Left renal cortex interstitium (tissue), 4 donors: ENCODE results near the gene SLC25A31. TPM values are rescaled to one million over a fixed set of nuclear protein-coding genes. Genes with fewer than 3 reads are reported as not detected.

Experiments used
- DNase-seq, 4 donors: peaks; one replicate each; pipeline ENCODE4 v3.0.0-alpha.2; 2013; ENCODE audit warnings: low read depth in 4 of 4, low spot score in 2 of 4, missing footprints in 1 of 4
- polyA plus RNA-seq, 4 donors: library from polyadenylated mRNA; unstranded; fragments of 120-200 nt; gene quantifications; one replicate each; pipeline ENCODE4 v1.2.1, GENCODE V29; 2013; ENCODE audit not compliant: insufficient read length in 4 of 4

The SLC25A31 gene
- under 1 TPM in 2 of 4 donors, not detected in 2; 0.07 to 0.08 TPM for polyA plus RNA-seq

DNA sequence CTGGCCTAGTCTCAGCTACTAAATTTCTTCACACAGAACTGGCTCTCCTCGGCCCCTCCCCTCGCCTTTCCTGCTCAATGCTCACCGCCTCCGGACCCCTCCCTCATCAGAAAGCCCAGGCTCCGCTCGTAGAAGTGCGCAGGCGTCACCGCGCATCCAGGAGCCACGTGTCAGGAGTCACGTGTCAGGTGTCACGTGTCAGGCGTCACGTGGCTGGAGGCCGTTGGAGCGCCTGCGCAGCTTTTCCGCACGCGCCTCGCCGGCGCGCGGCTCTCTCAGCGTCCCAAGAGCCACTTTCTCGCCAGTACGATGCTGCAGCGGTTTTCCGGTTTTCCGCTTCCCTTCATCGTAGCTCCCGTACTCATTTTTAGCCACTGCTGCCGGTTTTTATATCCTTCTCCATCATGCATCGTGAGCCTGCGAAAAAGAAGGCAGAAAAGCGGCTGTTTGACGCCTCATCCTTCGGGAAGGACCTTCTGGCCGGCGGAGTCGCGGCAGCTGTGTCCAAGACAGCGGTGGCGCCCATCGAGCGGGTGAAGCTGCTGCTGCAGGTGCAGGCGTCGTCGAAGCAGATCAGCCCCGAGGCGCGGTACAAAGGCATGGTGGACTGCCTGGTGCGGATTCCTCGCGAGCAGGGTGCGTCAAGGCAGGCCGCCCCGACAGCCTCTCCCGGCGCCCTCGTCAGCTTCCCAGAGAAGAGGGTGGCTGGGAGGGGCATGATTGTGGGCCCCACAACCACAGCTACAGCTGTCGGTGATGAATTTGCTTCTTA is at the start of gene SLC25A31:
Gene SLC25A31, plus strand, starts transcription at position 259 of the 772 bp plus-strand sequence. Its CDS starts 146 bp downstream, at position 405.
- no peak for DNase-seq

DNA sequence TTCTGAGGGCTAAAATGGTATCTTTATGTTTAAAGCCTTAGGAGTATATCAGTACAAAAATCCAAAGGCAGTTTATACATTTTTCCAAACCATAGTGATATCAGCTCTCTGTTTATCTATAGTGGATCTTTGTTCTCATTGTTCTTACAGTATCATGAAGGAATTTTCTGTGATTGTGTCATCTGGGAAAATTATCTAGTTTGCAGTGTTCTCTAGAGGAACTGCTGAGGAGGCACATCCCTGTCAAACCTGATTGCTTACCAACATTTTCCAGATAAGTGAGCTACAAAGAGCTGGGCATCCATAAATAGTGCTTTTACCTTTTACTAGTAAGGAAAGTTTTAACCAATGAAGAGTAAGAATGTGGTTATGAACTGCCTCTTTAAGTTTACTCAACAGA is 44.9 kb upstream of the SLC25A31 start:
- DNase-seq, result no peak

DNA sequence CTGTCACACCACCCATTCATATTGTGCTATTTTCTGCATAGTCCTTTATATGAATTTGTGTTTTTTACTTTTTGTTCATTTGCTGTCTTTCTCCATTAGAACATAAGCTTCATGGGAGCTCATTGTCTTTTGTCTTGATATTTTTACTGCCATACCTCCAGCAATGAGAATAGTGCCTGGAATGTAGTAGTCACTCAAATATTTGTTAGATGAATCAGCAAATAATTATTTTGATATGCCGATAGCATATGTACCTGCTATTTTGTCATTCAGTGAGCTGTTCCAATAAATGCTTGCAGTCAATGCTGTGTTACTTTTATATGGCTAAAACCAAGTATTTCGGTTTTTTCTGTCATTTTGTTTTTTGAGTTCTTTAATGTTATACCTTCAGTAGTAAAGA is 43.5 kb upstream of the SLC25A31 start:
- no peak for DNase-seq

DNA sequence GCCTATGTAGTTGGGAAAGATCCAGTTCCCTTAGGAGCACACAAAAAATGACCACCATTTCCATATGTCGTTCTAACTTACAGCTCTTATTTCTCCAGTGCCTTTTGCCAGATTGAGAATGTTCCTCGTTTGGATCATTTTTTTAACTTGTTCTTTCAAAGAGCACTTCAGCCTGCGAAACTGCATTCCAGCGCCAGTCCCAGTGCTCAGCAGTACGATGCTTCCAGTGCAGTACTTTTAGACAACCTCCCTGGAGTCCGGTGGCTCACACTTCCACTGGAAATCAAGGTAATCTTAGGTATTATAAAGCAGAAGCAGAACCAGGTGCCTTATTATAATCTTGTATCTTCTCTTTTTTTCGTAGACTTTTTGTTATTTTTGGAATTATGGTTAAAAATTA is 42.6 kb upstream of the SLC25A31 start:
- DNase-seq, result no peak

DNA sequence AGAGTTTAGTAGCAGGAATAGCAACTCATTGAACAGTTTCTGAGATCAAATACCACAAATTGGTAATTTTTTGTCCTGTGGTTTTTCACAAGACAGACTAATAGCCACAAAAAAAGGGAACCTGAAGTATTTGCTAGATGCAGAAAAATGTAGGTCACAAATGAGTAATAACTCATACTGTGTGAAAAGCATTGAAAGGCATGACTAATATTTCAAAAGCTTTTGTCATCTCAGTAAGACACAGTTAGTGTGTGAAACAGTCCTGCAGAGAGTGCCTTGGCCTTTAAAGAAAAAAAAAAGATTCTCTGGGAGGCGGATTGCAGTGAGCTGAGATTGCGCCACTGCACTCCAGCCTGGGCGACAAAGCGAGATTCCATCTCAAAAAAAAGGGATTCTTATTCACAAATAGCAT is 31.4 kb upstream of the SLC25A31 start:
- no peak for DNase-seq

DNA sequence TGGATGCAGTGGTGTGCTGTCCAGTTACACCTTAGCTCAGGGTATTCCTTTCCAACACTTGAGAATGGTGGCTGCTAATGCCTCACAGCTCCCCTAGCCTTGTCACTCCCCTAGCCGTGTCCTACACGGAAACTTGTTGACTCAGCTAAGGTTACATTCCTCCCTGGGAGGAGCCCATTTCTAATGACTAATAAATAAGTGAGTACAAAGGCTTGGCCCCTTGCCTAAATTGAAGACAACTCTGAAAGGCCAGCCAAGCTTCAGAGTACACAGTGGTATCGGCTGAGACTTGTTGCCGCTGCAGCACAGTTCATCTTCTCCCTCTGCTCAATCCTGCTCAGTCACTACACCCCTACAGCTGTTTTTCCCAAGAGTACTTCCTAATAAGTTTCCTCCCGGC is 21.2 kb upstream of the SLC25A31 start:
- peak in 1 of 4 donors; percentile 17 for DNase-seq

DNA sequence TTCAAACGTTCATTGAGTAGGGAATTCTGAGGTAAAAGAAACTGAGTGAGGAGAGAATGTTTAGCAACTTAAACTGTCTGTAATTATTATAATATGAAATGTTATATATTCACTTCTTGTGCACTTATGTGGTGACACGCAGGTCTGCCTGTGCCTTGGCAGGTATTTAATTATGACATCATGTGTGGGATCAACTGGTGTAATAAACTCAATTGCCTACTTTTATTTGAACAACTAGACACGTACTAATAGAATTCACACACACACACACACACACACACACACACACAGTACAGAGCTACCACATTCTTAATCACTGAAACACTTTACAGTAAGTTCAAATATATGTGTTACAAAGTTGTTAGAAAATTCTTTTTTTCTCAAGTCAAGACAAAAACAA is 20.7 kb upstream of the SLC25A31 start:
- no peak for DNase-seq

DNA sequence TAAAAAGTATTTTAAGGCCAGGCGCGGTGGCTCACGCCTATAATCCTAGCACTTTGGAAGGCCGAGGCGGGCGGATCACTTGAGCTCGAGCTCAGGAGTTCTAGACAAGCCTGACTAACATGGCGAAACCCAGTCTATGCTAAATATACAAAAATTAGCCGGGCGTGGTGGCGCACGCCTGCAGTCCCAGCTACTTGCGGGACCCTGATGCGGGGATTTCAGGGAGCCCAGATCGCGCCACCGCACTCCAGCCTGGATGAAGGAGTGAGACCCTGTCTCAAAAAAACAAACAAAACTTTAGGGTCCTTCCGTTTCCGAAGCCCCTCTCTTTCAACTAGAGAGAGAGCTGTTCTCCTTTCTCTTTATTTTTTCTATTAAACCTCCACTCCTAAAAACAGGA is 1.2 kb downstream of the SLC25A31 start:
- no peak for DNase-seq

DNA sequence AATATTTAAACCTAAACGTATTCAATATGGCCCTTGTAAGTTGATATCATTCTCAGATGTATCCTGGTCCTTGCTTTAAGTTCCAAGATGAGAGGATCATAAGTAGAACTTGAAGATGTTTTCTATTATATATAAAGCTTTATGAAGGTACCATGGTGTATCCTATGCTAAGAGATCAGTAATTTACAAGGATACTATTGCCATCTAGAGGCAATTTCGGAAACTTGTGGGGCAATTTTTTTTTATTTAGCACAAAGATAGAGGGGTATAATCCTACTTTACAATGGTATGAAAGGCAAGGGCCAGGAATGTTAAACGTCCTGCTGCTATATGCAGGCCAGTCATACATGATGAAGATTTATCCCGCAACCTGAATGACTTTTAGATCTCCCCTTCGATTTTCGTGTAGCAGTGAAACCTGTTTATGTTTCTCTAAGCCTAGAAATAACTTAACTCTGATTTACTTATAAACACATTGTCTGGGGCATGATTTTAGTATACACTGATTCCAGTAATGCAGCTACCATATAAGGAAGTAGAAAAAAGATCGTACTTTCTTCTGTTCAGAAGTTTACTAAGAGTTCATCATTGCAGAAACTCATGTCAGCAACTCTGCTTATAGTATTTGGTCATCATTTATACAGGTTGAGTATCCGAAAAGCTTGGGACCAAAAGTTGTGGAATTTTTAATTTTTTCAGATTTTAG is 2.6 kb downstream of the SLC25A31 start:
- DNase-seq, result peak in 2 of 4 donors; percentile 26 to 29

DNA sequence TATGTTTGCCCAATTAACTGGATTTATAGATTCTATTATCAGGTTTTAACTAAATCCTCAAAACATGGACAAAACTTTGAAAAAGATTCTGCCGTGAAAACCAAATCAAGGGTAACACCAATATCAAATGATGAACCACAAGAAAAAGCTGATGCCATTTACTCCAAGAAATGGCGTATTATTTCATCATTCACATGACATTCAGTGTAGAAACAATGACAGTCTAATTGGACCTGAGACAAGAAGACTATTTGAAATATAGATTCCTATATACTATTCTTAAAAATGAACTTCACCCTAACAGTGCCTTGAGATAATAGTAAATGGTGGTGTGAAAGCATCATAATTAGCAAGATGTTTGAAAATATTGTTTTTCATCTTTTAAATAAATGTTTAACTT is 4.8 kb downstream of the SLC25A31 start:
- DNase-seq, result no peak

DNA sequence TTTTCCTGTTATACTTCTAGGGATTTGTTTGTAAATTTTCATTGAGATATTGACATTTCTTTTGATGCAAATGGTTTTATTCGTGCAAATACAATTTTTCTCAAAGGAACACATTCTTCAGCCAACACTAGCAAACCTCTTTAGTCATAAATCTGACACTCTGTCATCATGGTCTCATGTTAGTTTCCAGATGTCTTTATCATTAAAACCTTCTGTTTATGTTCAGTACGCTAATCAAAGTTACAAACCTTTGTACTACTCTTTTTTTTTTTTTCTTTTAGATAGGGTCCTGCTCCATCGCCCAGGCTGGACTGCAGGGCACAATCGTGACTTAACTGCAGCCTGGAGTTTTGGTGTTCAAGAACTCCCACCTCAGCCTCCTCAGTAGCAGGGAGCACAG is 7.1 kb downstream of the SLC25A31 start:
- DNase-seq, result no peak

DNA sequence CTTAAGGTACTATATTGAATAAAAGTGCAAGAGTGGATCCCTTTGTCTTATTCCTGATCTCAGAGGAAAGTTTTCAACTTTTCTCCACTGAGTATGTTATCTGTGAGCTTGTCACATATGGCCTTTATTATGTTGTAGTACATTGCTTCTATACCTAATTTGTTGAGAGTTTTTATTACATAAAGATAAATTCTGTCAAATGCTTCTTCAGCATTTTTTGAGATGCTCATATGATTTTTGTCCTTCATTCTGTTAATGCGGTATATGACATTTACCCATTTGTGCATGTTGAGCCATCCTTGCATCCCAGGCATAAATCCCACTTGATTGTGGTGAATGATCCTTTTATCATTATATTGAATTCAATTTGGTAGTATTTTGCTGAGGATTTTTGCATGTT is 11.0 kb downstream of the SLC25A31 start:
- DNase-seq, result no peak

DNA sequence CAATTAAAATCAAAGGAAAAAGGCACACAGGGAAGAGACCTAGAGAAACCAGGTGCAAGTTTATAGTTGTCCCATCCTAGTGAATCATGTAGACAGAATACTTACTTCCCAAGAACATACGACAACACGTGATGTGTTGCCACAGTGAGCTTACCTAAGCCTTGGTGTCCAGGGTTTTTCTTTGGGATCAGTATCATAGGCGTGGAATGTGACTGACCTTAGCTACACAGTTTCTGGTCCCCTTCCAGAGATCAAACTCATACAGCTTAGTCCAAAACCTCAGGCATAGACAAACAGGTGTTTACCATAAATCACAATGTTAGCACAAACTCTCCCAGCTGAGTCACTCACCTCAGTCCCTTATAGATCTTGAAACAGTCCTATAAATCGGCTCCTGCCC is 17.7 kb downstream of the SLC25A31 start:
- DNase-seq, result no peak

DNA sequence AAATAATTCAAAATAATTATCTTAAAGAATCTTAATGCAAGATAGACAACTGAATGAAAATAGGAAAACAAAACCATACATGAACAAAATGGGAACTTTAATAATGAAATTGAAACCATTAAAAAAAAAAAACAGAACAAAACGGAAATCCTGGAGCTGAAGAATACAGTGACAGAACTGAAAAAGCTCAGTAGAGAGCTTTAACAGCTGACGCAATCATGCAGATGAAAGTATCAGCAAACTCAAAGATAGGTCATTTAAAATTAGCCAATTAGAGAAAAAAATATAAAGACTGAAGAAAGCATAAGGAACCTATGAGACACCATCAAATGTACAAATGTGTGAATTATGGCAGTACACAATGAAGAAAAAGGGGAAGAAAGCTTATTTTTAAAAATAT is 18.8 kb downstream of the SLC25A31 start:
- DNase-seq, result no peak

DNA sequence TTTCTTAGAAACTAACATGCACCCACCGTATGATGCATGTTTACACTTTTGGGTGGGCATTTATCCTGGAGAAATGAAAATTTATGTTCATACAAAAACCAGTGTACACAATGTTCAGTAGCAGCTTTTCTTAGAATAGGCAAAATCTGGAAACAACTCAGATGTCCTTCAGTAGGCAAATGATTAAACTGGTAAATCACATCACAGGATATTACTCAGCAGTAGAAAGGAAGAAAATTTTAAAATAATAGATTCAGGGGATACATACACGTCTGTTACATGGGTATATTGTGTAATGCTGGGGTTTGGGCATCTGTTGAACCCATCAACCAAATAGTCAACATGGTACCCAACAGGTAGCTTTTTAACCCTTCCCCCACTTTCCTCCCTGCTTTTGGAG is 26.7 kb downstream of the SLC25A31 start:
- no peak for DNase-seq

DNA sequence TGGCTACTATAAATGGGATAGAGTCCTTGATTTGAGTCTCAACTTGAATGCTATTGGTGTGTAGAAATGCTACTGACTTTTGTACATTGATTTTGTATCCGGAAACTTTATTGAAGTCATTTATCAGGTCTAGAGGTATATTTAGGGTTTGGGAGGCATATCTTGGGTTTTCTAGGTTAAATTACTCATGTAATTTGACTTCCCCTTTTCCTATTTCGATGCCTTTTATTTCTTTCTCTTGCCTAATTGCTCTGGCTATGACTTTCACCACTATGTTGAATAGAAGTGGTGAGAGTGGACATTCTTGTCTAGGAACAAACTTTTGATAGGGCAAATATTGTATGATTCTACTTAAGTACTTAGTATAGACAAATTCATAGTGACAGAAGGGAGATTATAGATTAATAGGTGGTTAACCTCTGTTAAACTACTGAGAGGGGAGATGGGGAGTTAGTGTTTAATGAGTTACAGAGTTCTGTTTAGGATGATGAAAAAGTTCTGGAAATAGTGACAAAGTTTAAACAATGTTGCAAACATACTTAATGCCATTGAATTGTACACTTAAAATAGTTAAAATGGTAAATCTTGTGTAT is 29.1 kb downstream of the SLC25A31 start:
- no peak for DNase-seq

DNA sequence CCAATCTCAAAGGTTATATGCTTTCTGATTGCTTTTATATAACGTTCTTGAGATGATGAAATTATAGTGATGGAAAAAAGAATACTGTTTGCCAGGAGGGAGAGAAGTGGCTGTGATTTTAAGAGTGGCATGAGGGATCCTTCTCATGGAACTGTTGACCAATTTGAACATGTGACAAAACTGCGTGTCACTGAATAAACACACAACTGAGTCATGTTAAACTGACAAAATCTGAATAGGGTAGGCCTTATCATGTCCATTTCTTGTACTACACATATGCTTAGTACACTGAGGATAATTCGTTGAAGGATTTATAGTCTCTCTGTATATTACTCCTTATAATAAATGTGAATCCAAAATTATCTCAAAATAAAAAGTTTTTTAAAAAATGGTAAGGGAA is 29.7 kb downstream of the SLC25A31 start:
- DNase-seq, result no peak

DNA sequence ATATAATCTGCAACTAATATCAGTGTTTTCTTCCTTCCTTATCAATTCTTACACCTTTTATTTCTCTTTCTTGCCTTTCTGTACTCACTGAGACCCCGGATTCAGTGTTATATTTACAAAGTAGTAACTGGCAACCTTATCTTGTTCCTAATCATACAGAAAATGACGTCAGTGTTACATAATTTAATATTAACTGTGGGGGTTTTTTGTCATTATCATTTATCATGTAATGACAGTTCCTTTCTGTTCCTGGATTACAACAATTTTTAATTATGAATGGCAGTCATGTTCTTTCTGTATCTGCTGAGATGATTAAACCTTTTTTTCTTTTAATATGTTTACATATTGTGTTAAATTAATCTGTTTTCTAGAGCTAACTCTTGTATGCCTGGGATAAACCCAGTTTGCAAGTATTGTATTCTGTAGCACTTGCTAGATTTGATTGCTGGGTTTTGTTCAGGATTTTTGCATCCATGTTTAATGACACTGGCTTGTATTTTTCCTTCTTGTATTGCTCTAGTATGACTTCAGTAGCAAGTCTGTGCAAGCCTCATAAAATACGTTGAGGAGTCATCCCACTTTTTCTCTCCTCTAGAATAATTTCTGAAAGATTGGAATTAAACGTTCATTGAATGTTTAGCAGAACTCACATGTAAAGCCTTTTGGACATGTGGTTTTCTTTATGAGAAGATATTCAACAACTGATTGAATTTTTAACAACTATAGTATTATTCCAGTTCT is 41.5 kb downstream of the SLC25A31 start:
- no peak for DNase-seq

DNA sequence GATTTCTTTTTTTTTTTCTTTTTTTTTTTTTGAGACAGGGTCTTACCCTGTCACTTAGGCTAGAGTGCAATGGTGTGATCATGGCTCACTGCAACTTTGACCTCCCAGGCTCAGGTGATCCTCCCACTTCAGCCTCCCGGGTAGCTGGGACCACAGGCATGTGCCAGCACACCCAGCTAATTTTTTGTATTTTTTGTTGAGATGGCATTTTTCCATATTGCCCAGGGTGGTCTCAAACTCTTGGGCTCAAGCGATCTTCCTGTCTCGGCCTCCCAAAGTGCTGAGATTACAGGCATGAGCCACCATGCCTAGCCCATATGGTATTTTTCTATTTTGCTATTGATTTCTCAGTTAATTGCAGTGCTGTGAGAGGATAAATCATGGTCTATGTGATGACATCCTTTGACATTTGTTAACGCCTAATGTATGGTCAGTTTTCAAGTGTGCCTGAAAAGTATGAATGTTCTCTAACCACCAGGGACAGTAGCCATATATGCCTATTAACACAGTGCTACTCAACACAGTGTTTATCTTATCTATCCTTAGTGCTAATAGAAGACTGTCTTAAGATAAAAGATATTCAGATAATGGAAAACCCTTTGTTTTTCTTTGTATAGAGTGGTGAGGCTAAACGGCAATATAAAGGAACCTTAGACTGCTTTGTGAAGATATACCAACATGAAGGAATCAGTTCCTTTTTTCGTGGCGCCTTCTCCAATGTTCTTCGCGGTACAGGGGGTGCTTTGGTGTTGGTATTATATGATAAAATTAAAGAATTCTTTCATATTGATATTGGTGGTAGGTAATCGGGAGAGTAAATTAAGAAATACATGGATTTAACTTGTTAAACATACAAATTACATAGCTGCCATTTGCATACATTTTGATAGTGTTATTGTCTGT is 42.8 kb downstream of the SLC25A31 start:
- no peak for DNase-seq

DNA sequence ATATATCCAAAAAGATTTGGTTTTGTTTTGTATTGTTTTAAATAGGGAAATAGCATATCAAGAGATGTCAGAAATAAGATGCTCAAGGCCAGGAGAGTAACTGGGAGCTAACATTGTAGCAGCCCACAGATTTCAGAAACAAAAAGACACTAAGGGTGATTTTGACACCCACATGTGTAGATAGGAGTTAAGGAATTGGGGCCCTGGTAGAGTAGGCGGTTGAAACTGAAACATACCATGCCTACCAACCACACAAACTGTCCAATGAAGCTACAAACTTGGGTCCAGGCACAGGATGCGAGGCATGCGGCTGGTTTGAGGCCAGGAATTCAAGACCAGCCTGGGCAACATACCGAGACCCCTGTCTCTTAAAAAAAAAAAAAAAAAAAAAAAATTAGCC is 45.6 kb downstream of the SLC25A31 start:
- no peak for DNase-seq
